PC-9 (cell line): ENCODE data around the gene MUC5AC. TPM values are rescaled to one million over a fixed set of nuclear protein-coding genes. Genes with fewer than 3 reads are reported as not detected.

ENCODE experiments used
- total RNA-seq: library from RNA; stranded (reverse); gene quantifications from 2 replicates; pipeline ENCODE4 v1.2.3, GENCODE V29; 2021

The MUC5AC gene
- total RNA-seq, 1 experiment from 2014 or later: 0.09 TPM

Other genes with a start within 250 kb of the MUC5AC start
- gene CHID1, start 247.1 kb upstream of the MUC5AC start, total RNA-seq: 66.1 and 85.6 TPM in 2 replicates
- 39.4 and 44.0 TPM in 2 replicates for gene AP2A2, start 232.1 kb upstream of the MUC5AC start, total RNA-seq
- gene MUC6, start 121.2 kb upstream of the MUC5AC start, total RNA-seq: 0.07 TPM in 1 of 2 replicates, not detected in the other
- gene MUC2, start 83.1 kb upstream of the MUC5AC start, total RNA-seq: 0.03 and 0.04 TPM in 2 replicates
- gene MUC5B, start 65.1 kb downstream of the MUC5AC start, total RNA-seq: 2.1 and 3.3 TPM in 2 replicates
- gene TOLLIP, start 151.7 kb downstream of the MUC5AC start, total RNA-seq: 29.5 and 35.8 TPM in 2 replicates
- 2.7 and 2.9 TPM in 2 replicates for gene BRSK2, start 232.0 kb downstream of the MUC5AC start, total RNA-seq